Mesothelial cell of epicardium (in vitro differentiated cells): ENCODE results near the gene WWOX. TPM values are rescaled to one million over a fixed set of nuclear protein-coding genes. Genes with fewer than 3 reads are reported as not detected.

Experiments
- DNase-seq, 2 experiments: peaks; one replicate each; pipeline ENCODE4 v3.0.0; 2021; ENCODE audit warnings: low spot score in 2 of 2; ENCODE audit not compliant: unreplicated experiment in 2 of 2
- H3K27ac Mint-ChIP-seq: 2 replicates; pipeline ENCODE4 v1.8.0; 2021; ENCODE audit warnings: mixed read lengths
- H3K27me3 Mint-ChIP-seq: 2 replicates; pipeline ENCODE4 v1.8.0; 2021; ENCODE audit warnings: low read depth, mixed read lengths
- H3K36me3 Mint-ChIP-seq: 2 replicates; pipeline ENCODE4 v1.8.0; 2021; ENCODE audit warnings: mixed read lengths
- H3K4me1 Mint-ChIP-seq: 2 replicates; pipeline ENCODE4 v1.8.0; 2021; ENCODE audit warnings: mixed read lengths
- H3K4me3 Mint-ChIP-seq: 2 replicates; pipeline ENCODE4 v1.8.0; 2021; ENCODE audit warnings: mild to moderate bottlenecking, moderate library complexity, mixed read lengths
- H3K9me3 Mint-ChIP-seq: 2 replicates; pipeline ENCODE4 v1.8.0; 2021; ENCODE audit warnings: mixed read lengths
- total RNA-seq: library from RNA; stranded (reverse); gene quantifications from 3 replicates; pipeline ENCODE4 v1.2.1, GENCODE V29; 2021
- TF ChIP-seq, protein P1 (sequence below): fragments of 200-600 bp; sonication (generic); IDR thresholded peaks from one replicate; pipeline ENCODE4 v1.5.0; 2021; ENCODE audit warnings: antibody characterized with exemption; ENCODE audit not compliant: unreplicated experiment

The WWOX gene
- total RNA-seq, 1 donor from 2014 or later = 29.7 TPM

DNA sequence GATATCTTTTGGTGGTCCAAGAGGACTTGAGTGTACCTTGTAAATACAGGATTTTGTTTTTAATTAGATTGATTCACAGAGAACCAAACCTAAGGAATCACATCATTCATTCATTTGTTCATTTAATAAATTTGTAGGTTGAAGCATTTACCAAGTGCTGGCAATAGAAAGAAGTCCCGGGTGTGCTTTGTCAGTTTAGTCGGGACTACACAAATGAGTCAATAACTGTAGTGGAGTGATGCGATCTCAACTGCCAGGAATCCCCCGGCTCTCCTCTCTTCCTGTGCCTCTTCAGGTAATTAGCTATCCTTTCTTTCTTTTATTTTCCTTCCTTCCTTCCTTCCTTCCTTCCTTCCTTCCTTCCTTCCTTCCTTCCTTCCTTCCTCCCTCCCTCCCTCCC lies 1.4 kb upstream of the WWOX start:
- Mint-ChIP-seq H3K36me3 (no peaks in the 10 kb centered on the region), H3K4me1 (peaks cover 10% of the 10 kb centered on the region), H3K27me3 (no peaks in the 10 kb centered on the region), H3K4me3 (no peak overlapping the region), H3K9me3 (no peaks in the 10 kb centered on the region), H3K27ac (no peak overlapping the region)
- TF ChIP-seq, protein P1, sequence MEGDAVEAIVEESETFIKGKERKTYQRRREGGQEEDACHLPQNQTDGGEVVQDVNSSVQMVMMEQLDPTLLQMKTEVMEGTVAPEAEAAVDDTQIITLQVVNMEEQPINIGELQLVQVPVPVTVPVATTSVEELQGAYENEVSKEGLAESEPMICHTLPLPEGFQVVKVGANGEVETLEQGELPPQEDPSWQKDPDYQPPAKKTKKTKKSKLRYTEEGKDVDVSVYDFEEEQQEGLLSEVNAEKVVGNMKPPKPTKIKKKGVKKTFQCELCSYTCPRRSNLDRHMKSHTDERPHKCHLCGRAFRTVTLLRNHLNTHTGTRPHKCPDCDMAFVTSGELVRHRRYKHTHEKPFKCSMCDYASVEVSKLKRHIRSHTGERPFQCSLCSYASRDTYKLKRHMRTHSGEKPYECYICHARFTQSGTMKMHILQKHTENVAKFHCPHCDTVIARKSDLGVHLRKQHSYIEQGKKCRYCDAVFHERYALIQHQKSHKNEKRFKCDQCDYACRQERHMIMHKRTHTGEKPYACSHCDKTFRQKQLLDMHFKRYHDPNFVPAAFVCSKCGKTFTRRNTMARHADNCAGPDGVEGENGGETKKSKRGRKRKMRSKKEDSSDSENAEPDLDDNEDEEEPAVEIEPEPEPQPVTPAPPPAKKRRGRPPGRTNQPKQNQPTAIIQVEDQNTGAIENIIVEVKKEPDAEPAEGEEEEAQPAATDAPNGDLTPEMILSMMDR = no peak
- no peak for DNase-seq

DNA sequence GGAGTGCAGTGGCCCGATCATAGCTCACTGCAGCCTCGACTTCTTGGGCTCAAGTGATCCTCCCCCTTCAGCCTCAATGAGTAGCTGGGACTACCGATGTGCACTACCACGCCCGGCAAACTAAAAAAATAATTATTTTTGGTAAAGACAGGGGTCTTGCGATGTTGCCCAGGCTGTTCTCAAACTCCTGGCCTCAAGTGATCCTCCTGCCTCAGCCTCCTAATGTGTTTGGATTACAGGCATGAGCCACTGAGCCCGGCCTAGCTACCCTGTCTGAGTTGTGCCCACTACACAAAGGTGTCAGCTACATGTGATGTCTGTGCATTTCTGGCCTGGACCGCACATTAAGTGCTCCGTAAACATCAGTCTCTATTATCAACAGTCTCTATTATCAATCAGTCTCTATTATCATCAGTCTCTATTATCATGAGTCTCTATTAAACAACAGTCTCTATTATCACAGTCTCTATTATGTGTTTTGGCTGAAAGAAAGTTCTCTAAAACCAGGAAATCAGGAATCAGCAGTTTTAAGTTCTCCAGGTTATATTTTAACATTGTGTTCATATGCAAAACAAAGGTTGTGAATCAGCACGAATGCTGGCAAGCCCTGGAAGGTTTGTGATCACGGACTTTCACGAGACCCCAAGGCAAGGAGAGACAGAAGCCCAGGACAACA lies 721 bp upstream of the WWOX start:
- Mint-ChIP-seq H3K9me3 (no peaks in the 10 kb centered on the region), H3K27ac (peak overlapping the region; percentile 97), H3K36me3 (no peaks in the 10 kb centered on the region), H3K27me3 (no peaks in the 10 kb centered on the region), H3K4me3 (peak overlapping the region; percentile 88), H3K4me1 (peaks cover 9% of the 10 kb centered on the region)
- TF ChIP-seq, protein P1 = no peak
- DNase-seq = no peak

DNA sequence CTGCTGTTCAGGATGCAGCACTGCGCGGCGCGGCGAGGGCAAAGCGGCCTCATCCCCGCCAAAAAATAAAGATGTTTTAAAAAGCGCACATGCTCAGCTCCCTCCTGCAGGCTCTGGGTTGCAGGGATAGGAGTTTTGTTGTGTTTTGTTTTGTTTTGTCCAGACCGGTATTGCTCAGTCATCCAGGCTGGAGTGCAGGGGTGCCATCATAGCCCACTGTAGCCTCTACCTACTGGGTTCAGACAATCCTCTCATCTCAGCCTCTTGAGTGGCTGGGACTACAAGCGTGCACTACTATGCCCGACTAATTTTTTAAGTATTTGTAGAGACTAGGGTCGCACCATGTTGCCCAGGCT lies 636 bp downstream of the WWOX start:
- no peak for DNase-seq
- no peaks in the 10 kb centered on the region for H3K9me3 Mint-ChIP-seq
- peaks cover 9% of the 10 kb centered on the region for H3K4me1 Mint-ChIP-seq
- peak overlapping the region; percentile 88 for H3K4me3 Mint-ChIP-seq
- no peaks in the 10 kb centered on the region for H3K27me3 Mint-ChIP-seq
- TF ChIP-seq, protein P1 = no peak
- H3K36me3 Mint-ChIP-seq = no peaks in the 10 kb centered on the region
- H3K27ac Mint-ChIP-seq = peak overlapping the region; percentile 12

DNA sequence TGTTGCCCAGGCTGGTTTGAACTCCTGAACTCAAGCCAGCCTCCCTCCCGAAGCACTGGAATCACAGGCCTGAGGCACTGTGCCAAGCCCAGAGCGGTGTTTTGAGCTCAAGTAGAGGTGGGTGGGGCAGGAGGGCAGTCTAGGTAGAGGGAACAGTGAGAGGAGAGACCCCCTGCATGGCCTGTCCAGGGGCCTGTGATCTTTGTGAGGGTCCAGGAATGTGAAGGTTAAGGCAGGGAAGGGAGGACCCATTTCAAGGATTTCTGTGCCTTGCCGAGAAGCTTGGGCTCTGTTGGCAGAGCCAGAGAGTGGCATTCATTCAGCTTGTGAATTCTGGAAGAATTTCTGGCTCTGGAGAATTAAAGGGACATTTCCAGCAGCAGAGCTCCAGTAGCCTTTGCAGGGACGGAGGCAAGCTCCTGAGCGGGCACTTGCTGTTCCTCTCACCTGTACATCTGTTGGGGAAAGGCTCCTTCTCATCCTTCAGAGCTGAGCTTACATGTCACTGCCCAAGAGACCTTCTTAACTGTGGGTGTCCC lies 2.7 kb downstream of the WWOX start:
- Mint-ChIP-seq H3K27me3 (no peaks in the 10 kb centered on the region), H3K27ac (no peak overlapping the region)

DNA sequence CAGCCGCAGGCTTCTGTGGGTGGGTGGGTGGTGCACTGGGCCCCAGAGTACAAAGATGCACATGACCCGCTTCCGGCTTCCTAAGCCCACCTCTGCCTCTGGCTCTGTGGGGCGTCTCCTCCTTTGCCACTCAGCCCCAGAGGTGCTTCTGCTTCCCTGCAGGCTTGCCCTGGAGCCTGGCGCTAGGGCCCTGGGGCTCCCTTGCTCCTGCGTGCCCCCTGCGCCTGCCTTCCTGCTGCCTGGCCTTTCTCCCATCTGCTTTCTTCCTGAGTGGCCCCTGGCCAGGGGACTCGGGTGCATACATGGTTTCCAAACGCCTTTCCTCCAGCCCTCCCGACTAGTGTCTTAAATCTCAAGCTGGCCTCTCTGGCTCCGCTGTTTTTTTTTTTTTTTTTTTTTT lies 3.4 kb downstream of the WWOX start:
- Mint-ChIP-seq H3K4me3 (no peak overlapping the region), H3K36me3 (no peaks in the 10 kb centered on the region), H3K27ac (no peak overlapping the region), H3K27me3 (no peaks in the 10 kb centered on the region), H3K4me1 (peaks cover 9% of the 10 kb centered on the region), H3K9me3 (no peaks in the 10 kb centered on the region)
- TF ChIP-seq, protein P1 = no peak
- DNase-seq = no peak

More for the DNA sequence above, 2.7 kb downstream of the WWOX start:
- TF ChIP-seq, protein P1 = no peak
- Mint-ChIP-seq H3K36me3 (no peaks in the 10 kb centered on the region), H3K4me1 (peaks cover 9% of the 10 kb centered on the region), H3K4me3 (no peak overlapping the region), H3K9me3 (no peaks in the 10 kb centered on the region)
- no peak for DNase-seq
